Kidney capillary endothelial cell (primary cell): Measurements from ENCODE around the gene MAP1S.

Experiments used
- DNase-seq: peaks from one replicate; pipeline ENCODE4 v3.0.0-alpha.2; 2018; ENCODE audit warnings: low spot score

Gene MAP1S

GRCh38 chr19:17718947-17719711 is at the start of gene MAP1S:
Gene MAP1S, plus strand, starts transcription at chr19:17719480. Its CDS starts 23 bp downstream, at chr19:17719503.
- peak; percentile 75 for DNase-seq

GRCh38 chr19:17671906-17672305 is 47.4 kb upstream of the MAP1S start:
- peak; percentile 43 for DNase-seq

GRCh38 chr19:17673937-17674799 is 45.1 kb upstream of the MAP1S start:
- DNase-seq = no peak

GRCh38 chr19:17676295-17676694 is 43.0 kb upstream of the MAP1S start:
- no peak for DNase-seq

GRCh38 chr19:17677002-17677401 is 42.3 kb upstream of the MAP1S start:
- DNase-seq = no peak

GRCh38 chr19:17678836-17679235 is 40.4 kb upstream of the MAP1S start:
- no peak for DNase-seq

GRCh38 chr19:17679526-17680229 is 39.6 kb upstream of the MAP1S start:
- no peak for DNase-seq

- DNase-seq = peak; percentile 99
These were observed 39.0 kb upstream of the MAP1S start for GRCh38 chr19:17680230-17680722.

- peak; percentile 60 for DNase-seq
These were observed 37.7 kb upstream of the MAP1S start for GRCh38 chr19:17681505-17682125.

GRCh38 chr19:17682273-17682672 is 37.0 kb upstream of the MAP1S start:
- no peak for DNase-seq

- DNase-seq = no peak
These were observed 36.2 kb upstream of the MAP1S start for GRCh38 chr19:17683078-17683477.

- no peak for DNase-seq
These were observed 35.0 kb upstream of the MAP1S start for GRCh38 chr19:17684256-17684655.

GRCh38 chr19:17685451-17686022 is 33.7 kb upstream of the MAP1S start:
- no peak for DNase-seq

- DNase-seq = peak; percentile 40
These were observed 33.2 kb upstream of the MAP1S start for GRCh38 chr19:17686023-17686521.

- DNase-seq = peak; percentile 69
These were observed 32.7 kb upstream of the MAP1S start for GRCh38 chr19:17686592-17687024.

- no peak for DNase-seq
These were observed 32.0 kb upstream of the MAP1S start for GRCh38 chr19:17687141-17687856.

GRCh38 chr19:17687857-17688784 is 31.2 kb upstream of the MAP1S start, which contains the start of gene UNC13A:
Gene UNC13A, minus strand, starts transcription at chr19:17688354. Its CDS starts 155 bp downstream, at chr19:17688199.
- DNase-seq = no peak

GRCh38 chr19:17688853-17689595 is 30.3 kb upstream of the MAP1S start:
- DNase-seq = no peak

- DNase-seq = no peak
These were observed 26.7 kb upstream of the MAP1S start for GRCh38 chr19:17692566-17692965.
